Stimulated activated CD4-positive, alpha-beta T cell treated with anti-CD3 and anti-CD28 coated beads, Interleukin-4, amount 100 ng/mL, for 48 hours (primary cell): ENCODE data around the gene PGM5.

Experiments used
- DNase-seq, 2 donors: peaks; one replicate each; pipeline ENCODE4 v3.0.0-alpha.2; 2020; ENCODE audit warnings: low read depth in 2 of 2

Gene PGM5

GRCh38 chr9:68433531-68434110 is 77.2 kb downstream of the PGM5 start:
- no peak for DNase-seq

- DNase-seq: no peak
These were observed 81.4 kb downstream of the PGM5 start for GRCh38 chr9:68437785-68438184.

GRCh38 chr9:68443624-68444023 is 87.2 kb downstream of the PGM5 start:
- no peak for DNase-seq

GRCh38 chr9:68446836-68447235 is 90.4 kb downstream of the PGM5 start:
- DNase-seq: no peak

GRCh38 chr9:68447611-68448010 is 91.2 kb downstream of the PGM5 start:
- no peak for DNase-seq

GRCh38 chr9:68454579-68455334 is 98.3 kb downstream of the PGM5 start:
- DNase-seq: no peak

- no peak for DNase-seq
These were observed 99.0 kb downstream of the PGM5 start for GRCh38 chr9:68455451-68455850.

GRCh38 chr9:68457803-68458202 is 101.4 kb downstream of the PGM5 start:
- DNase-seq: no peak

GRCh38 chr9:68458918-68459317 is 102.5 kb downstream of the PGM5 start:
- no peak for DNase-seq

GRCh38 chr9:68462105-68462775 is 105.8 kb downstream of the PGM5 start:
- no peak for DNase-seq

GRCh38 chr9:68470067-68470466 is 113.7 kb downstream of the PGM5 start:
- no peak for DNase-seq

GRCh38 chr9:68470634-68471033 is 114.2 kb downstream of the PGM5 start:
- DNase-seq: no peak

- no peak for DNase-seq
These were observed 115.7 kb downstream of the PGM5 start for GRCh38 chr9:68472119-68472518.

GRCh38 chr9:68473790-68474189 is 117.4 kb downstream of the PGM5 start:
- DNase-seq: no peak

GRCh38 chr9:68476422-68476821 is 120.0 kb downstream of the PGM5 start:
- DNase-seq: no peak

- no peak for DNase-seq
These were observed 120.4 kb downstream of the PGM5 start for GRCh38 chr9:68476847-68477246.

- no peak for DNase-seq
These were observed 124.4 kb downstream of the PGM5 start for GRCh38 chr9:68480807-68481206.

- DNase-seq: no peak
These were observed 126.1 kb downstream of the PGM5 start for GRCh38 chr9:68482548-68482947.

- no peak for DNase-seq
These were observed 131.7 kb downstream of the PGM5 start for GRCh38 chr9:68488126-68488525.

GRCh38 chr9:68489646-68490045 is 133.2 kb downstream of the PGM5 start:
- DNase-seq: no peak

GRCh38 chr9:68492806-68493205 is 136.4 kb downstream of the PGM5 start:
- no peak for DNase-seq

- no peak for DNase-seq
These were observed 137.1 kb downstream of the PGM5 start for GRCh38 chr9:68493541-68493940.

GRCh38 chr9:68493958-68494577 is 137.7 kb downstream of the PGM5 start:
- DNase-seq: no peak
